ENCODE results near the gene ZNF319. TPM values are rescaled to one million over a fixed set of nuclear protein-coding genes. Genes with fewer than 3 reads are reported as not detected.

Gene ZNF319
- total RNA-seq, 1 experiment from 2014 or later = 4.3 TPM

GRCh38 chr16:58002416-58002800 is 1.9 kb upstream of the ZNF319 start:
- Histone ChIP-seq H3K27ac (no peak overlapping the region), H3K27me3 (replicated peaks) (no peaks in the 10 kb centered on the region), H3K9me3 (replicated peaks) (no peaks in the 10 kb centered on the region), H3K36me3 (peaks cover 60% of the 10 kb centered on the region), H3K4me3 (no peak overlapping the region), H3K4me1 (replicated peaks) (peaks cover 32% of the 10 kb centered on the region)
- DNase-seq (ENCODE audit: low read depth in 1 of 2, low spot score in 2 of 2) = no peak

DNA sequence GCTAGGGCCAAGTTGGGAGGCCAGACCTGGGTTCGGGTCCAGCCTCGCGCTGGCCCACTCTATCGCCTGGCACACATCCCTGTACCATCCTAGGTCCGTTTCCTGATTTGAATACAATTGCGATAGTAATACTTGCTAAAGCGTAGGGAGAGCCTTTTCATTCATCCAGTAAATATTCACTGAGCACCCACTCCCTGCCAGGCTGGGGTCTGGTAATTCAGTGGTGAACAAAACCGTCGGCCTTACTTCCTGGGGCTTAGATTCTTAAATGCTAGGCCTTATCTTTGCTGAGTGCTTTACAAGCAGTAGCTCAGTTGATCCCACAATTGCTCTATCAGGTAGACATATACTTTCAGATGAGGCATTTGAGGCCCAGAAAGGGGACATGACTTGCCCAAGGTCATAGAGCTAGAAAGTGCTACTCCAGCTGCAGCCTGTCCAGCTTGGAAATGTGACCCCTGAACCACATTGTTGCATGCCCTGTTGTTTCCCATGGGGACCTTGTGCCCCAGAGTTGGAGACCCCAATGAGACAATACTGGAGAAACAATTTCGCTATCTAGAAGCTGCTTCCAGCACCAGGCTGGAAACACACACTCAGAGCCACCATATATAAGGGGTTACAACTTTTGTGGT is 1.4 kb upstream of the ZNF319 start:
- Histone ChIP-seq H3K4me1 (replicated peaks) (peaks cover 32% of the 10 kb centered on the region), H3K27me3 (replicated peaks) (no peaks in the 10 kb centered on the region), H3K9me3 (replicated peaks) (no peaks in the 10 kb centered on the region), H3K27ac (no peak overlapping the region), H3K36me3 (peaks cover 60% of the 10 kb centered on the region), H3K4me3 (peak overlapping the region; percentile 89)
- DNase-seq (ENCODE audit: low read depth in 1 of 2, low spot score in 2 of 2) = no peak

GRCh38 chr16:58000706-58001676 is 519 bp upstream of the ZNF319 start, which contains the start of gene USB1:
Gene USB1, plus strand, starts transcription at chr16:58001407. Its CDS starts 77 bp downstream, at chr16:58001484.
- DNase-seq (ENCODE audit: low read depth in 1 of 2, low spot score in 2 of 2) = peak; percentile 88 to 92
- Histone ChIP-seq H3K36me3 (peaks cover 60% of the 10 kb centered on the region), H3K4me1 (replicated peaks) (peaks cover 32% of the 10 kb centered on the region), H3K27me3 (replicated peaks) (no peaks in the 10 kb centered on the region), H3K9me3 (replicated peaks) (no peaks in the 10 kb centered on the region), H3K4me3 (peak within 1 kb of the TSS; percentile 89), H3K27ac (peak within 1 kb of the TSS; percentile 60)

DNA sequence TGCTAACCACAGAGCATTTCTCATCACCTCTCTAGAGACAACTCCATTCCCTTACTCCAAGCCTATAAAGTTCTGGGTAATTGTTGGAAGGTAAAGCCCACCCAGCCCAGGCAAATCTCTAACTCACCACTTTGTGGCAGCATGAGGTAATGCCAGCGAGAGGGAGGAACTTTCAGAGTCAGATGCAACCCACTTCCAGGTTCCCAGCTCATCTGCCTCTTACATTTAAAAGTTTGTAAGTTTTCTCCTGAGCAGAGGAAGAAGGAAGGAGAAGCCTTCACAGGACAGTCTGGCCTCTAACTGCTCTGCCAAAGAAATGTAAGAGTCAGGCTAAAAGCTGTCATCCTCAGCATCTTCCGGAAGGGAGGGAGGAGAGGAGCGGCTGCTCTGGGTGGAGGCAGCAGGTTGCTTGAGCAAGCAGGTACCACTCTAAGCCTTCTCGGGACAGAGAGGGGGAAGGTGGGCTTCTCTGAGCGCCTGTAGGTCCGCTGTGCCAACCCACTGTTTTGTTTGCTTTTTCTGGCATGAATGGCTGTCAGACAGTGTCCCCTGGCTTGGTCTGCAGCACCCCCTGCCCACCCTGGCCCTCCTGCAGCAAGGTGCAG is 1.0 kb downstream of the ZNF319 start:
- peak overlapping the region; percentile 89 for H3K4me3 ChIP-seq
- peak in 1 of 2 experiments; percentile 42 for DNase-seq (ENCODE audit: low read depth in 1 of 2, low spot score in 2 of 2)
- H3K27ac ChIP-seq = peak overlapping the region; percentile 60
- peaks cover 64% of the 10 kb centered on the region for H3K36me3 ChIP-seq
- no peaks in the 10 kb centered on the region for H3K9me3 ChIP-seq (replicated peaks)
- H3K4me1 ChIP-seq (replicated peaks) = peaks cover 37% of the 10 kb centered on the region
- H3K27me3 ChIP-seq (replicated peaks) = no peaks in the 10 kb centered on the region

GRCh38 chr16:57998992-57999365 is 1.5 kb downstream of the ZNF319 start:
- Histone ChIP-seq H3K27ac (0 out of 2 replicates have a peak overlapping the region, but pooled peaks have one; percentile 60), H3K9me3 (replicated peaks) (no peaks in the 10 kb centered on the region), H3K4me1 (replicated peaks) (peaks cover 42% of the 10 kb centered on the region), H3K4me3 (no peak overlapping the region; the same call in 1 of the 2 replicates), H3K27me3 (replicated peaks) (no peaks in the 10 kb centered on the region), H3K36me3 (peaks cover 64% of the 10 kb centered on the region)
- no peak for DNase-seq (ENCODE audit: low read depth in 1 of 2, low spot score in 2 of 2)

DNA sequence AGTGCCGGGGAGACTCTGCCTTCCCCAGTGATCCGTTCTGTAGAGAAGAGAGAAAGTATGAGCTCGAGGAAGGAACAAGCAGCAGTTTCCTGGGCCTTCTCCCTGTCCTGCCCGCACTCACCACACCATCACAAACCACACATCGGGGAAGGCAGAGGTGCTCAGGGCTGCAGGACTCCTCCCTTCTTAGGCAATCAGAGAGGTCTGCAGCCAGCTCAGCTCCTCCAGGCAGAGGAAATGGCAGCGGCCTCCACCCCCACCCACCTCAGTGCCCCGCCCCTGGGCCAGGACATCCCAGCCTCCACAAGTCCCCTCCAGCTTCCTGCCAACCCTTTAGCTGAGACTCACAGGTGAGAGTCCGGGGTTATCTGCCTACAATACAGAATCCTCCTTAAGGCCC is 2.0 kb downstream of the ZNF319 start:
- Histone ChIP-seq H3K36me3 (peaks cover 65% of the 10 kb centered on the region), H3K27me3 (replicated peaks) (no peaks in the 10 kb centered on the region), H3K27ac (no peak overlapping the region), H3K4me1 (replicated peaks) (peaks cover 46% of the 10 kb centered on the region), H3K9me3 (replicated peaks) (no peaks in the 10 kb centered on the region), H3K4me3 (no peak overlapping the region)
- no peak for DNase-seq (ENCODE audit: low read depth in 1 of 2, low spot score in 2 of 2)

- peaks cover 57% of the 10 kb centered on the region for H3K36me3 ChIP-seq
- H3K4me3 ChIP-seq = no peak overlapping the region
- H3K9me3 ChIP-seq (replicated peaks) = no peaks in the 10 kb centered on the region
- DNase-seq (ENCODE audit: low read depth in 1 of 2, low spot score in 2 of 2) = no peak
- peaks cover 54% of the 10 kb centered on the region for H3K4me1 ChIP-seq (replicated peaks)
- no peak overlapping the region for H3K27ac ChIP-seq
- no peaks in the 10 kb centered on the region for H3K27me3 ChIP-seq (replicated peaks)
Measured at GRCh38 chr16:57997528-57998265, 2.8 kb downstream of the ZNF319 start.

DNA sequence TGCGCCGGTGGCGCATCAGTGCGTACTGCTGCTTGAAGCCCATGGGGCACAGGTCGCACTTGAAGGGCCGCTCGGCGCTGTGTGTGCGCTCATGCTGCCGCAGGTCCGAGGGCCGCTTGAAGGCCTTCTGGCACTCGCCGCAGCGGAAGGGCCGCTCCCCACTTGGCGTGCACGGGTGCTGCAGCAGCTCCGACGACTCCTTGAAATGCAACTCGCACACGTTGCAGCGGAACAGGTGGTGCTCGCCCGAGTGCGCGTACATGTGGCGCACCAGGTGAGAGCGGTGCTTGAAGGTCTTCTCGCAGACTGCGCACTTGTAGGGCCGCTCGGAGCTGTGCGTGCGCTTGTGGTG is 3.3 kb downstream of the ZNF319 start:
- Histone ChIP-seq H3K36me3 (peaks cover 52% of the 10 kb centered on the region), H3K4me1 (replicated peaks) (peaks cover 54% of the 10 kb centered on the region), H3K9me3 (replicated peaks) (no peaks in the 10 kb centered on the region), H3K27ac (no peak overlapping the region), H3K4me3 (no peak overlapping the region), H3K27me3 (replicated peaks) (no peaks in the 10 kb centered on the region)
- DNase-seq (ENCODE audit: low read depth in 1 of 2, low spot score in 2 of 2) = no peak

GRCh38 chr16:57996406-57997175 is 3.9 kb downstream of the ZNF319 start:
- no peak overlapping the region for H3K4me3 ChIP-seq
- H3K9me3 ChIP-seq (replicated peaks) = no peaks in the 10 kb centered on the region
- H3K27me3 ChIP-seq (replicated peaks) = no peaks in the 10 kb centered on the region
- peaks cover 49% of the 10 kb centered on the region for H3K4me1 ChIP-seq (replicated peaks)
- no peak overlapping the region for H3K27ac ChIP-seq
- no peak for DNase-seq (ENCODE audit: low read depth in 1 of 2, low spot score in 2 of 2)
- peaks cover 52% of the 10 kb centered on the region for H3K36me3 ChIP-seq

DNA sequence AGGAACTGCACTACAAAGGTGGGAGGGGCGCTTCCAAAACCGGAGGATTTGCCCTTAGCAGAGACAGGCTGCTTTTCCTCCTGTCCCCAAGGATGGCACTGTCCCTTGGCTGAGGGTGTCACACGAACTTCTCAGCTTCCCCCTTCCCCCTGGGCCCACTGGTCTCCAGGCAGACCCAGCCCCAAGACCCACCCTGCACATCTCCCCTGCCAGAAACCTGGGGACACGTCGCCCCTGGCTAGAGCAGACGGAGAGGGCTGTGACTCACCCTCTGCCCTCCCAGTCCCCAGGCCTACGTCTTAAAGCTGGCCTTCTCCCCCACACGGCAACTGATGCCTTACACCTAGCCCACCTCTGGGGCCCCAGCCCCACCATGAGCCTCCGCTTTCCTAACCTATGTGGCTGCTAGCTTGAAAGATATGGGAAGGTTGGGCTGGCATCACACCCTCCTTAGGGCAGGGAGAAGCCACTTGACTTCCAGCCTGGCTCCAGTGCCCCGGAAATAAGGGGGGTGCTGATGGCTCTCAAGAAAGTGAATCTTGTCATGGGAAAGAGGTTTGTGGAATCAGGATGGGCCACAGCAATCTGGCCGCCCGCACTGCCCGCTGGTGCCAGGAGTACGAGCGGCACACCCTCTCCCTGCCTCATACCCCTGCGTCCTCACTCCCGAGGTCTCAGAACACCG is 4.6 kb downstream of the ZNF319 start:
- peaks cover 47% of the 10 kb centered on the region for H3K4me1 ChIP-seq (replicated peaks)
- H3K36me3 ChIP-seq = peaks cover 52% of the 10 kb centered on the region
- DNase-seq (ENCODE audit: low read depth in 1 of 2, low spot score in 2 of 2) = no peak
- H3K4me3 ChIP-seq = no peak overlapping the region
- no peaks in the 10 kb centered on the region for H3K9me3 ChIP-seq (replicated peaks)
- H3K27ac ChIP-seq = no peak overlapping the region
- H3K27me3 ChIP-seq (replicated peaks) = no peaks in the 10 kb centered on the region

GRCh38 chr16:57994778-57995177 is 5.7 kb downstream of the ZNF319 start:
- DNase-seq (ENCODE audit: low read depth in 1 of 2, low spot score in 2 of 2) = peak; percentile 54 to 76
- Histone ChIP-seq H3K4me3 (no peak overlapping the region), H3K9me3 (replicated peaks) (no peaks in the 10 kb centered on the region), H3K4me1 (replicated peaks) (peaks cover 40% of the 10 kb centered on the region), H3K27ac (no peak overlapping the region), H3K27me3 (replicated peaks) (no peaks in the 10 kb centered on the region), H3K36me3 (peaks cover 47% of the 10 kb centered on the region)

DNA sequence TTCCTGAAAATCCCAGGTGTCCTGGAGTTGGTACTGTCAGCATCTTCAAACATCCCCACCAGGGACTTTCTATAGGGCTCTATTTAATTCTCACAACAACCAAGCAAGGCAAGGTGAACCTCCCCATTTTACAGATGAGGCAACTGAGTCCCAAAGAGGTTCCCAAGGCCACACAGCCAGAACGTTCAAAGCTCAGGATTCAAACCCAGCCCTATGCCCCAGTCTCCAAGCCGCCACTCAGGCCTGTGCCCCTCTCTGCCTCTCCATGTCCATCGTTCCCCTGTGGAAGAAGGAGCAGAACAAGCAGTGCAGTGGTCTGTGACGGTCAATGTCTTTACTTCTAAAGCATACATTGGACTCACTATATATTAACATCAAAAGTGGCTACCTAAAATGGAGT is 6.1 kb downstream of the ZNF319 start:
- Histone ChIP-seq H3K27ac (no peak overlapping the region), H3K4me1 (replicated peaks) (peaks cover 36% of the 10 kb centered on the region), H3K36me3 (peaks cover 46% of the 10 kb centered on the region), H3K4me3 (no peak overlapping the region), H3K9me3 (replicated peaks) (no peaks in the 10 kb centered on the region), H3K27me3 (replicated peaks) (no peaks in the 10 kb centered on the region)
- DNase-seq (ENCODE audit: low read depth in 1 of 2, low spot score in 2 of 2) = no peak
